Stomach (tissue), 9 donors: ENCODE measurements around the gene PRAC2. TPM values are rescaled to one million over a fixed set of nuclear protein-coding genes. Genes with fewer than 3 reads are reported as not detected.

Source experiments
- DNase-seq, 2 donors: peaks; one replicate each; pipeline versions ENCODE4 v3.0.0 to v3.0.0-alpha.2; 2013 to 2019
- H3K27ac ChIP-seq, 5 donors: fragments of 200-600 bp in 4 of 5; sonication (generic) in 4 of 5; one replicate each; pipeline ENCODE4 v1.5.1; 2013 to 2019; ENCODE audit warnings: mild to moderate bottlenecking in 1 of 5, moderate library complexity in 1 of 5
- H3K27me3 ChIP-seq, 3 donors: fragments of 200-600 bp; sonication (generic); one replicate each; pipeline ENCODE4 v1.5.1; 2017 to 2019; ENCODE audit warnings: mixed run types in 1 of 3
- H3K36me3 ChIP-seq, 4 donors: fragments of 200-600 bp; sonication (generic); 1 replicate in 3 of 4; 2 replicates in 1 of 4; pipeline ENCODE4 v1.5.1; 2016 to 2019
- H3K4me1 ChIP-seq, 4 donors: fragments of 200-600 bp; sonication (generic); one replicate each; pipeline ENCODE4 v1.5.1; 2016 to 2019
- H3K4me3 ChIP-seq, 4 donors: fragments of 200-600 bp; sonication (generic) in 3 of 4; one replicate each; pipeline ENCODE4 v1.5.1; 2016 to 2019; ENCODE audit warnings: mild to moderate bottlenecking in 1 of 4
- H3K9me3 ChIP-seq, 4 donors: fragments of 200-600 bp; sonication (generic); one replicate each; pipeline ENCODE4 v1.5.1; 2016 to 2019
- CTCF ChIP-seq, 7 experiments: fragments of 450-650 bp in 4 of 7; fragments of 200-600 bp in 3 of 7; sonication (generic) in 3 of 7; IDR thresholded peaks; one replicate each; pipeline ENCODE4 v1.5.1; 2016 to 2019; ENCODE audit warnings: antibody characterized with exemption in 7 of 7, control low read depth in 2 of 7, mild to moderate bottlenecking in 1 of 7
- EP300 ChIP-seq: sonication (generic); formaldehyde crosslinking; IDR thresholded peaks from one replicate; pipeline ENCODE4 v1.6.1; 2017; ENCODE audit warnings: antibody characterized with exemption
- POLR2A ChIP-seq, 4 donors: fragments of 450-650 bp; IDR thresholded peaks; one replicate each; pipeline ENCODE4 v1.6.1; 2016; ENCODE audit warnings: antibody characterized with exemption in 4 of 4, control low read depth in 2 of 4, mild to moderate bottlenecking in 1 of 4, moderate library complexity in 1 of 4
- POLR2AphosphoS5 ChIP-seq, 3 donors: sonication (generic); formaldehyde crosslinking; IDR thresholded peaks; one replicate each; pipeline ENCODE4 v1.6.1; 2016; ENCODE audit warnings: antibody characterized with exemption in 3 of 3
- WGBS, 5 donors: extraction: QIAGEN DNeasy Blood & Tissue Kit in 3 of 5; methylation state at CpG; one replicate each; pipeline versions ENCODE4 v1.1.5 to v1.1.7; 2013 to 2018; 5-methylcytosine and 5-hydroxymethylcytosine counted together
- intact Hi-C: fragments of 100-400 bp; cut with DNase I; formaldehyde crosslinking; loops from one replicate; pipeline ENCODE4 v1.15.1; 2023; ENCODE audit warnings: low total_unique reads
- polyA plus RNA-seq, 3 donors: library from polyadenylated mRNA; stranded (reverse); fragments of 200-250 nt; gene quantifications; one replicate each; pipeline ENCODE4 v1.2.3, GENCODE V29; 2013
- total RNA-seq, 5 donors: library from RNA; depleted of rRNA; stranded (reverse); fragments of >200 nt; gene quantifications; one replicate each; pipeline versions ENCODE4 v1.1.0 to v1.2.3, GENCODE V29; 2014 to 2016
- donor health status: healthy with polysubstance abuse.
- donor health status: Bipolar disorder and iron deficiency.
- donor health status: healthy.

Gene PRAC2
- total and polyA plus RNA-seq, 8 donors, result not detected

GRCh38 chr17:48717367-48718226 lies 5.4 kb upstream of the PRAC2 start:
- peaks cover 38 to 99% (median 80%) of the 10 kb centered on the region in 3 donors for H3K27me3 ChIP-seq
- DNase-seq, result no peak
- H3K4me1 ChIP-seq, result peaks cover 0 to 21% (median 11%) of the 10 kb centered on the region in 4 donors

GRCh38 chr17:48718227-48718760 lies 4.7 kb upstream of the PRAC2 start:
- peak in 1 of 2 donors; percentile 32 for DNase-seq
- Histone ChIP-seq H3K9me3 (peaks cover 0 to 15% (median 0%) of the 10 kb centered on the region in 4 donors), H3K4me3 (no peak overlapping the region), H3K4me1 (peaks cover 0 to 28% (median 15%) of the 10 kb centered on the region in 4 donors), H3K27me3 (peaks cover 45 to 100% (median 84%) of the 10 kb centered on the region in 3 donors), H3K36me3 (no peaks in the 10 kb centered on the region), H3K27ac (no peak overlapping the region)
- WGBS, 5 donors, result 13 to 19% (median 16%) methylated on average over 24 of the region's 24 CpGs
- no peak for TF ChIP-seq POLR2A (IDR thresholded peaks at IDR 0.05)
- intact Hi-C loops, result no loop called here

More at GRCh38 chr17:48717367-48718226, 5.4 kb upstream of the PRAC2 start:
- peaks cover 0 to 15% (median 0%) of the 10 kb centered on the region in 4 donors for H3K9me3 ChIP-seq
- intact Hi-C loops, result no loop called here
- H3K27ac ChIP-seq, result no peak overlapping the region
- TF ChIP-seq POLR2AphosphoS5 (IDR thresholded peaks at IDR 0.05) (no peak), POLR2A (IDR thresholded peaks at IDR 0.05) (no peak), CTCF (IDR thresholded peaks at IDR 0.05) (no peak)
- no peak overlapping the region for H3K4me3 ChIP-seq
- 11 to 17% (median 14%) methylated on average over 10 of the region's 10 CpGs for WGBS, 5 donors
- H3K36me3 ChIP-seq, result no peaks in the 10 kb centered on the region

- H3K4me1 ChIP-seq, result peaks cover 0 to 35% (median 21%) of the 10 kb centered on the region in 4 donors
- TF ChIP-seq POLR2A (IDR thresholded peaks at IDR 0.05) (no peak), CTCF (IDR thresholded peaks at IDR 0.05) (no peak), EP300 (no peak), POLR2AphosphoS5 (IDR thresholded peaks at IDR 0.05) (no peak)
- peak in 1 of 2 donors; percentile 44 for DNase-seq
- no peak overlapping the region for H3K27ac ChIP-seq
- 5 to 11% (median 9%) methylated on average over 58 to 80 of the region's 80 CpGs for WGBS, 5 donors
- intact Hi-C loops, result no loop called here
- peaks cover 0 to 15% (median 0%) of the 10 kb centered on the region in 4 donors for H3K9me3 ChIP-seq
- H3K36me3 ChIP-seq, result no peaks in the 10 kb centered on the region
- H3K27me3 ChIP-seq, result peaks cover 50 to 100% (median 85%) of the 10 kb centered on the region in 3 donors
- no peak overlapping the region for H3K4me3 ChIP-seq
Measured at GRCh38 chr17:48718761-48719641, 4.0 kb upstream of the PRAC2 start.

- Histone ChIP-seq H3K36me3 (no peaks in the 10 kb centered on the region), H3K4me1 (peaks cover under 1 to 42% (median 29%) of the 10 kb centered on the region in 4 donors), H3K27me3 (peaks cover 50 to 100% (median 93%) of the 10 kb centered on the region in 3 donors), H3K9me3 (peaks cover 0 to 15% (median 0%) of the 10 kb centered on the region in 4 donors), H3K4me3 (no peak overlapping the region), H3K27ac (no peak overlapping the region)
- TF ChIP-seq CTCF (IDR thresholded peaks at IDR 0.05) (no peak), EP300 (no peak), POLR2A (IDR thresholded peaks at IDR 0.05) (no peak)
- intact Hi-C loops, result loop anchor here (10.0 kb wide), 2 partner anchors 75 to 165 kb away; no protein-coding TSS in a partner anchor
- 6 to 13% (median 9%) methylated on average over 31 to 37 of the region's 37 CpGs for WGBS, 5 donors
- no peak for DNase-seq
Measured at GRCh38 chr17:48719642-48720265, 3.2 kb upstream of the PRAC2 start.
